8988T (cell line): ENCODE results near the gene ANK2.

ENCODE experiments used
- DNase-seq: peaks from one replicate; pipeline ENCODE4 v3.0.0; 2011

The ANK2 gene

GRCh38 chr4:113101669-113102068 is 52.2 kb downstream of the ANK2 start:
- DNase-seq = no peak

GRCh38 chr4:113103556-113103955 is 54.1 kb downstream of the ANK2 start:
- DNase-seq = no peak

DNA sequence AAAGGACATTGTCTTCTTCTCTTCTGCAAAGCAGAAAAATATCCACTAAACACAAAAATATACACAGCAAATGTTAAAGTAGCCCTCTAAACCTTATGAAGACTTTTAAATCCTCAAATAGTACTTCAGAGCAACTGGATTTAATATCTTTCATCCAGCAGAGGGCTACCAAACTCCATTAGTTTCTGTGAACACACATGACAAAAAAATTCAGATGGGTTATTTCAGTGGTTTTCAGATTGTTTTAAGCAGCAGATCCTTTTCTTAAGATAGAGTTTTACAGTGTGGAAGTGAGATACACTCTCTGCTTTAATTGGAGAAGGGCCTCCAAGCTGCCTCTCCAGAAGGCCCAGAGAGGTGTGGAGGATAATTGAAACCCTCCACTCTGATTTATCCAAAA is 56.7 kb downstream of the ANK2 start:
- DNase-seq = no peak

GRCh38 chr4:113109106-113109718 is 59.8 kb downstream of the ANK2 start:
- no peak for DNase-seq

DNA sequence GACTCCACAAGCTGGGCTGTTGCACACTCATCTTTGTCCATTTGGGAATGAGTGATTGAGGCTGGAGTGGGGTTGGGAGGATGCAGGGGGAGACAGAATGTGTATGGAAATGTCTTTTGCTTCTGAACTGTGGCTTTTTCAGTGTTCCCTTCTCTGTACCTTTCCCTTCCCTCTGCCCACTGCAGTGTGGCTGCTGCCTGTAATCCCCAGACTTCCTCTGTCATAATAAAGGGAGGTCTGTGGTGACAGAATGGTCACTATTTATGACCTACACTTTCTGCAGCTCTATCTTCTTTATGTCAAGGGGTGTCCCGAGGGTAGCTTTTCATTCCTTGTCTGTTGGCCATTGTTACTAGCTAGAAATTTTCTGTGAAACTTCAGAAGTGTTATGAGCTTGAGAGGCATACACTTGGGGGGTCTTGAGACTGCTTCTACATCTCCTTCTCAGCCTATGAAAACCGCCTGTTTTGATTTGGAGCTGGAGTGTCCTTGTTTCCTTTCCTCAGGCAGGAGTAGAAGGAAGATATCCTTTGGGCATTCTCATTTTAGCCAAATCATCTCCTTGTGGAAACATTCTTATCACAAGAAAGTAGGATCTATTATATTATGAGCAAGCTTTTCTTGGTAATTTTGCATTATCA is 63.0 kb downstream of the ANK2 start:
- DNase-seq = no peak

- DNase-seq = no peak
Measured at GRCh38 chr4:113113151-113113550, 63.7 kb downstream of the ANK2 start.

DNA sequence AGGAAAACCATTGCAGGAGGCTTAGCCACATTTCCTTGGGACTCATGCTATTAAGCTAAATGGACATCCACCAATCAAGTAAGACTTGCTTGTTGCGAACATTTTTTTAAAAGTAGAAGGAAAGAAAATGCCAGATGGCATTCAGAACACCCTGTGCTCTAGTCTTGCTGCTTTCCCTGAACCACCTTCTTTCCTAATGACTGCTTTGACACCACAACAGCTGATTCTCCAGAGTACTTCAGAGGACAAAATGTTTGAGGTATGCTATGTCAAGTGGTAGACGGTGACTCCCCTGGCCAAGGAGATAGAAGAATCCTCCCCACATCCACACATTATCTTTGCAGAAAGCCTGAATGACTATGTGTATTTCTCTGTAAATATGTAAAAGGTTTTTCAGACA is 65.4 kb downstream of the ANK2 start:
- DNase-seq = no peak

- no peak for DNase-seq
Measured at GRCh38 chr4:113116414-113117357, 67.2 kb downstream of the ANK2 start.

- no peak for DNase-seq
Measured at GRCh38 chr4:113117358-113117702, 67.9 kb downstream of the ANK2 start.

DNA sequence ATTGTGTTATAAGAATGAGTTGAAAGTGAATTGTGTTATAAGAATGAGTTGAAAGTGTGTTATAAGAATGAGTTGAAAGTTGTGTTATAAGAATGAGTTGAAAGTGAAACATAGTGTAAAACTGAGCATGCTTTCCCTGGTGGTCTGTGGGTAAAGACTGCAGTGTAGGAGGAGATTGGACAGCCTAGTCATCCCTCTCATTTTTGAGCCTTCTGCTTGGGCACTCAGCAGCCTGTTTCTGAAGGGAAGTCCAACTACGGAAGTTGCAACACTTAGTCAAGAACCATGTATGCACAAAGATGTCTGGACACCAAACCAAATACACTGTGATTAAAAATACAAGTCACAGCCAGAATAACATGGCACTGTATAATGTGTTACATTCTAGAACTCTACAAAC is 72.6 kb downstream of the ANK2 start:
- DNase-seq = no peak

GRCh38 chr4:113125418-113125817 is 76.0 kb downstream of the ANK2 start:
- no peak for DNase-seq

DNA sequence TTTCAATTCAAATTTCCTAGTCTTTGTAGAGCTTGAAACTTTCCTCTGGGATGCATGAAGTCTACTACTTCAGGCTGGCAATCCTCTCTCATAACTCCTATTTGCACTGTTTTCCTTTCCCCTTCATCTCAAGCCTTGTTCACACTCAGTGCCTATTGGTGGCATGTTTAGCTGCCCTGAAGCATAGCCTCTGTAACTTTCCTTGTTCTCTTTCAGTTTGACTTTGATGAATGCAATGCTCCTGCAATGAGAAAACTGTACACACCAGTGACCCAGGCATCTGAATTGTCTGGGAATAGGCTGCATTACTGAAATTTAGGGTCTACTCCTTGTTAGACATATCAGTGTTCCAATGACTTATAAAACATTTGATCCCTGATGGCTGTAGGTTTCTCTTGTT is 81.7 kb downstream of the ANK2 start:
- no peak for DNase-seq

- DNase-seq = no peak
Measured at GRCh38 chr4:113131621-113132020, 82.2 kb downstream of the ANK2 start.

DNA sequence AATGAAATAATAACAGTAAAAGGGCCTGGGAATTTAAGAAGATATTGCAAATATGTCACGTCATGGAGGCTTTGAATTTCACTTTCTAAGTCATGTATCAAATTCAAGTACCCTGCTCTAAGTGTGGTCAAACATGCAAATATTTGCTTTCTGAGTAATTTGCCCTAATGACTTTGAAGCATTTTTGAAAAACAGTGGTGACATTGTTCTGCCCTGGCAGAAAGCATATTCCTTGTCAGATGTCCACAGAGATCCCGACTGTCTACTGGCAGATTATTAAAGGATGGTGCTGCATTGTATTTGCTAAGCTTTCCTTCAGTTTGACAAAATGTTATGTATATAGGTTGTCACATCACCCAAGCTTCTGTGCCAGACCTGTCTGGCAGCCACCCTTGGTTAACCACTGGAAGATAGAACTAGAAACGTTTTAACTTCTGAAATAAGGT is 92.5 kb downstream of the ANK2 start:
- DNase-seq = no peak

- no peak for DNase-seq
Measured at GRCh38 chr4:113142351-113142750, 92.9 kb downstream of the ANK2 start.

DNA sequence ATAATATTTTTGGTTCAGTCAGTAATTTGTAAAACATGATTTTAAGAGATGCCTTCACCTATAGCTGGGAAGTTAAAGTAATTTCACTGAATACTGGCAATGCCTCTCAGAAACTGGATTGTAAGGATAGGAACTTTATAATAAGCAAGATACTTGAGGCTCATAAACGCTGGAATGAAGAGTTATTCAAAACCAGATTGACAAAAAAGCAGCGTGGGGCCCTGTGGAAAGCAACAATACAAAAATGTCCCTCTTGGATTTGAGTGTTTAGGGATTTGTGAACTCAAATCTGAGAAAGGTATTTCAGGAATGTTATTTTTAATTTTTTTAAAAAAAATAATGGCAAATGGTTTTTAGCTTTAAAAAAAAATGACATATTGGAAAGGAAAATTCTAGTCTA is 94.6 kb downstream of the ANK2 start:
- DNase-seq = no peak

GRCh38 chr4:113145147-113145518 is 95.7 kb downstream of the ANK2 start:
- no peak for DNase-seq

GRCh38 chr4:113145519-113146291 is 96.3 kb downstream of the ANK2 start:
- DNase-seq = no peak

DNA sequence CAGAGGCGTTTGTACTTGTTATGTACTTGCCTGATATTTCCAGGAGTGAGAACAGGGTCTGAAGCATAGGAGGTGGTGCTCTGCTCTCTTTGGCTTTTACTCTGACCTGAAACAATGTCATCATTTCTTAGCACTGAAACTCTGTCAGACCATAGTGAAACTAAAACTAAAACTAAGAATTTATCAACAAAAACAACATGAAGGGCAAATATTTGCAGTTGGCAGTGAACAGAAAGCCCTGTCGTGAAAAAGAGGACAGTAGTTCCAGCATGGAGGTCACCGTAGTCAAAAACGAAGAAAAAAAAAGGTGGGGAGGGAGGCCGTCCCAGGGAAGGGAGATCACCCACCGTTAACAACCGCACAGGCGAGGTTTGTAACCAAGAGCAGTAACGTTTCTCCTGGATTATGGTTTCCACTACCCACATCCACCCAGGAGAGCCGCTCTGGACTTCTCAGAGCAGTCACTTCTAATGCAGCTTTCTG is 97.5 kb downstream of the ANK2 start:
- no peak for DNase-seq

DNA sequence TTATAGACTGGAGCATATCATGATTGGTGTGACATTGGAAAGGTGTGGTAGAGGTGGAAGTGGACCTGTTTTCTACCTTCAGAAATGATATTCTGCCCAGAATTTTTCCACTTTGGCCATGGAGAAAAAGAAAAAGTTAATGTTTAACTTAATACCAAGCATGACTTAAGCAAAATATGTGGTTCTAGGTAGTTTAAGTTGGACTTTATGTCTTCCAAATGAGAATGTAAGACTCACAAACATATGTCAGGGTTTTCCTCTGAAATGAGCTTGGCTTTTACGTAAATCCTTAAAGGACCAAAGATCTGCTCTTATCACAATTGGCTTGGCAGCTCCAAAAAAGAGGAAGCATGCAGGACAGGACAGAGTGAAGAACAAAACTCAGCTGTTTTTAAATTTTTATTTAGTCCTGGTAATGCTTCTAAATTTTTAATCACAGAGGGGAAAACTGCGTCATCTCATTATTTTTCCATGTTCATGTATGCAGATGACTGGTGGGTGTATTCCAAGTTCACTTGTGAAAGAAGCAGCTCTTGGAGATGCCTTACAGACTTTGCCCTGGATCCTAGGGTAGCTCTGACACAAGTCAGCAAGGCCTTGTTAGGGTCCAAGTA is 98.2 kb downstream of the ANK2 start:
- DNase-seq = no peak

- DNase-seq = no peak
Measured at GRCh38 chr4:113148925-113149324, 99.5 kb downstream of the ANK2 start.

- DNase-seq = no peak
Measured at GRCh38 chr4:113153529-113154101, 104.2 kb downstream of the ANK2 start.
